WTC11 (cell line): ENCODE results near the gene GABRR3.

ENCODE experiments used
- SOX15 ChIP-seq: fragments of 250-450 bp; sonication (Bioruptor Pico); IDR thresholded peaks from 2 replicates; pipeline ENCODE4 v1.9.0; 2021; ENCODE audit warnings: mild to moderate bottlenecking
- SP1 ChIP-seq: sonication (generic); formaldehyde crosslinking; conservative IDR thresholded peaks from 2 replicates; pipeline ENCODE4 v1.8.1; 2022; ENCODE audit warnings: missing genetic modification reagents
- ZNF232 ChIP-seq: sonication (generic); formaldehyde crosslinking; IDR thresholded peaks from 2 replicates; pipeline ENCODE4 v1.8.0; 2022; ENCODE audit warnings: mild to moderate bottlenecking, missing genetic modification reagents
- TF ChIP-seq, protein P1 (sequence below): fragments of 200-600 bp; IDR thresholded peaks from 2 replicates; pipeline ENCODE4 v1.8.0; 2022; ENCODE audit warnings: antibody characterized with exemption
- TF ChIP-seq, protein P2 (sequence below): sonication (generic); formaldehyde crosslinking; IDR thresholded peaks from 2 replicates; pipeline ENCODE4 v1.8.0; 2023; ENCODE audit warnings: missing genetic modification reagents, mild to moderate bottlenecking, borderline replicate concordance

DNA sequence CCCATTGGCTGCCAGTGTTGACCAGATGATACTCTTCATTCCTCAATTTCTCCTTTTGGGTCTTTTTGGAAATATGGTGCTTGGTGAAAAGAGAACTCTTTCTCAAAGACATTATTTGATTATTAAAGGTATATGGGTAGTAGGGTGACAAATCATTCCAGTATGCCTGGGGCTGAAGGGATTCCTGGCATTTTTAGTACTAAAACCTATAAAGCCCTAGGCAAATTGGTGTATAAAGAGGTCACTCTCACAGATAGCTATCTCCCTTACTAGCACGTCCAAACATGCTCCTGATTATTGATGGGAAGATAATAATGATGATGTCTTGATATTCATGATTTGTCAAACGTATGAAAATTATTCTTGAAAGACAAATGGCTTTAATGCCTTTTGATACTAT, 1.1 kb downstream of the GABRR3 start:
- TF ChIP-seq, protein P1, sequence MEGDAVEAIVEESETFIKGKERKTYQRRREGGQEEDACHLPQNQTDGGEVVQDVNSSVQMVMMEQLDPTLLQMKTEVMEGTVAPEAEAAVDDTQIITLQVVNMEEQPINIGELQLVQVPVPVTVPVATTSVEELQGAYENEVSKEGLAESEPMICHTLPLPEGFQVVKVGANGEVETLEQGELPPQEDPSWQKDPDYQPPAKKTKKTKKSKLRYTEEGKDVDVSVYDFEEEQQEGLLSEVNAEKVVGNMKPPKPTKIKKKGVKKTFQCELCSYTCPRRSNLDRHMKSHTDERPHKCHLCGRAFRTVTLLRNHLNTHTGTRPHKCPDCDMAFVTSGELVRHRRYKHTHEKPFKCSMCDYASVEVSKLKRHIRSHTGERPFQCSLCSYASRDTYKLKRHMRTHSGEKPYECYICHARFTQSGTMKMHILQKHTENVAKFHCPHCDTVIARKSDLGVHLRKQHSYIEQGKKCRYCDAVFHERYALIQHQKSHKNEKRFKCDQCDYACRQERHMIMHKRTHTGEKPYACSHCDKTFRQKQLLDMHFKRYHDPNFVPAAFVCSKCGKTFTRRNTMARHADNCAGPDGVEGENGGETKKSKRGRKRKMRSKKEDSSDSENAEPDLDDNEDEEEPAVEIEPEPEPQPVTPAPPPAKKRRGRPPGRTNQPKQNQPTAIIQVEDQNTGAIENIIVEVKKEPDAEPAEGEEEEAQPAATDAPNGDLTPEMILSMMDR = no peak
- TF ChIP-seq SP1 (CRISPR knock-in tag) (no peak), ZNF232 (CRISPR knock-in tag) (no peak), SOX15 (CRISPR knock-in tag) (no peak)
- TF ChIP-seq, protein P2, sequence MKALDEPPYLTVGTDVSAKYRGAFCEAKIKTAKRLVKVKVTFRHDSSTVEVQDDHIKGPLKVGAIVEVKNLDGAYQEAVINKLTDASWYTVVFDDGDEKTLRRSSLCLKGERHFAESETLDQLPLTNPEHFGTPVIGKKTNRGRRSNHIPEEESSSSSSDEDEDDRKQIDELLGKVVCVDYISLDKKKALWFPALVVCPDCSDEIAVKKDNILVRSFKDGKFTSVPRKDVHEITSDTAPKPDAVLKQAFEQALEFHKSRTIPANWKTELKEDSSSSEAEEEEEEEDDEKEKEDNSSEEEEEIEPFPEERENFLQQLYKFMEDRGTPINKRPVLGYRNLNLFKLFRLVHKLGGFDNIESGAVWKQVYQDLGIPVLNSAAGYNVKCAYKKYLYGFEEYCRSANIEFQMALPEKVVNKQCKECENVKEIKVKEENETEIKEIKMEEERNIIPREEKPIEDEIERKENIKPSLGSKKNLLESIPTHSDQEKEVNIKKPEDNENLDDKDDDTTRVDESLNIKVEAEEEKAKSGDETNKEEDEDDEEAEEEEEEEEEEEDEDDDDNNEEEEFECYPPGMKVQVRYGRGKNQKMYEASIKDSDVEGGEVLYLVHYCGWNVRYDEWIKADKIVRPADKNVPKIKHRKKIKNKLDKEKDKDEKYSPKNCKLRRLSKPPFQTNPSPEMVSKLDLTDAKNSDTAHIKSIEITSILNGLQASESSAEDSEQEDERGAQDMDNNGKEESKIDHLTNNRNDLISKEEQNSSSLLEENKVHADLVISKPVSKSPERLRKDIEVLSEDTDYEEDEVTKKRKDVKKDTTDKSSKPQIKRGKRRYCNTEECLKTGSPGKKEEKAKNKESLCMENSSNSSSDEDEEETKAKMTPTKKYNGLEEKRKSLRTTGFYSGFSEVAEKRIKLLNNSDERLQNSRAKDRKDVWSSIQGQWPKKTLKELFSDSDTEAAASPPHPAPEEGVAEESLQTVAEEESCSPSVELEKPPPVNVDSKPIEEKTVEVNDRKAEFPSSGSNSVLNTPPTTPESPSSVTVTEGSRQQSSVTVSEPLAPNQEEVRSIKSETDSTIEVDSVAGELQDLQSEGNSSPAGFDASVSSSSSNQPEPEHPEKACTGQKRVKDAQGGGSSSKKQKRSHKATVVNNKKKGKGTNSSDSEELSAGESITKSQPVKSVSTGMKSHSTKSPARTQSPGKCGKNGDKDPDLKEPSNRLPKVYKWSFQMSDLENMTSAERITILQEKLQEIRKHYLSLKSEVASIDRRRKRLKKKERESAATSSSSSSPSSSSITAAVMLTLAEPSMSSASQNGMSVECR (CRISPR knock-in tag) = no peak
